ENCODE results near the gene EDC3.
"Not testable (repeated sequence)": the region's sequence is repeated elsewhere in the genome, so short reads cannot be mapped to it uniquely, and the experiment has no call there.

The EDC3 gene

DNA sequence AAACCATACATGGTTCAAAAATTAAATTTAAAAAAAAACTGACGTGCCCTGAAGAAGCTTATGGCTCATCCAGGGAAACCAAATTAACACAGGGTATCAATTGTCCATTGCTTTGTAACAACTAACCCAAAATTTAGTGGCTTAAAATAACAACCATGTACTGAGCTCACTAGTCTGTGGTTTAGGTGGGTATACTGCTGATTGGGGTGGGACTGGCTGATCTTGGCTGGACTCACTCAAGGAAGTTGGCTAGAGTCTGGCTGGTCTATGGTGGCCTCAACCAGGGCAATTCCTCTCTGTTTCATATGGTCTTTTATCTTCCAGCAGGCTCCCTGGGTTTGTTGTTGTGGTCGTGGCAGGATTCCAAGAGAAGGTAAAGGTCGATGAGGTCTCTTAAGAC lies 14.1 kb upstream of the EDC3 start:
- DNase-seq = no peak

DNA sequence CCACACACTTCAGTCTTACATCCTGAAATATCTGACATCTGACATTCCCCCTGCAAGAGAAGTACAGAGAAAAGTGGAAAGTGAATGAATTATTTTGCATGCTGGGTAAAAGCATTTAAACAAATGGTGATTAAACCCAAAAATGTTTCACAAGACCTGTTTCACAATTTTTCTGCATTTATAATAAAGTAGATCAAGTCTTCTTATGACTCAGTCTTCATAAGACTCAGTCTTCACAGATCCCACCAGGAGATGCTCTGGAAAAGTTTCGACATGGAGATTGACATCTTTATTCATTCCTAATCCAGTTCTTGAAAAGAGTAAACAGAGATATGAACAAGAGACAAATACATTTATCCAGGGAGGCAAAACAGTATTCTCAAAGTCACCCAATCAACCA lies 13.2 kb upstream of the EDC3 start:
- no peak for DNase-seq

DNA sequence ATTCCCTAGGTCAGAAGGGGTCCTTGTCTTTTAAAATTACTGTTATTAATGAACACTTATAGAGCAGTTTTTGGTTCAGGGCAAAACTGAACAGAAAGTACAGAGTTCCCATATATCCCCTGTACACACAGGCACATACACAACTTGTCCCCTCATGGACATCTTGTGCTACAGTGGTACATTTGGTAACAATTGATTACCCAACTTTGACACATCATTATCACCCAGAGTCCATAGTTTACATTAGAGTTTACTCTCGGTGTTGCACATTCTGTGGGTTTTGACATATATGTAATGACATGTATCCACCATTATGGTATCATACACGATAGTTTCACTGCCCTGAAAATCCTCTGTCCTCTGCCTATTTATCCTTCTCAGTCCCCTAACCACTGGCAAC lies 984 bp upstream of the EDC3 start:
- no peak for DNase-seq

DNA sequence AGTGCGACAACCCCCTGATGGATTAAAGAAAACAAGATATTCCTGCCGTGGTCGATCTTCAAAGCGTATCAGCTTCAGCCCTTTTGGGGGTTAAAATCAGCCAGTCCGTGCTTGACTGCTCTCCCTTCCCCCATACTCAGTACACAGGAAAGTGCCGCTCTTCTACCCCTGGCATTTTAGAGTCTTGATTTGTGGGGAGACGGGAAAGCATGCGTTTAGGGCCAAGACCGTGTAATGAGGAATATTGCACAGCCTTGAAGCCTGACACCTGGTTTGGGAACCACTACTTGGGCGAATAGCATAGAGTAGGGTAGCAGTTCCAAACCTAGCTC lies 540 bp upstream of the EDC3 start:
- peak in 1 of 3 experiments; percentile 48 for DNase-seq

DNA sequence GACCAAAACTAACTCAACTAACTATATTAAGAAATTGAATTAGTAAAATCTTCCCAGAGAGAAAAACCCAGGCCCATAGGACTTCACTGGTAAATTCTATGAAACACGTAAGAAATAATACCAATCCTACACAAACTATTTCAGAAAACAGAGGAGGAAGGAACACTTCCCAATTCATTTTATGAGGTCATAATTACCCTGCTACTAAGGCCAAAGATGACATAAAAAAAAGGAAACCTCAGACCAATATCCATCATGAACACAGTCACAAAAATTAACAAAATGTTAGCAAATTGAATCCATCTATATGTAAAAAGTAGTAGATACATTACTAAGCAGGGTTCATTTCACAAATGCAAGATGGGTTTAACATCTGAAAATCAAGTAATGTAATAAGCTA lies 3.5 kb downstream of the EDC3 start:
- DNase-seq = no peak

DNA sequence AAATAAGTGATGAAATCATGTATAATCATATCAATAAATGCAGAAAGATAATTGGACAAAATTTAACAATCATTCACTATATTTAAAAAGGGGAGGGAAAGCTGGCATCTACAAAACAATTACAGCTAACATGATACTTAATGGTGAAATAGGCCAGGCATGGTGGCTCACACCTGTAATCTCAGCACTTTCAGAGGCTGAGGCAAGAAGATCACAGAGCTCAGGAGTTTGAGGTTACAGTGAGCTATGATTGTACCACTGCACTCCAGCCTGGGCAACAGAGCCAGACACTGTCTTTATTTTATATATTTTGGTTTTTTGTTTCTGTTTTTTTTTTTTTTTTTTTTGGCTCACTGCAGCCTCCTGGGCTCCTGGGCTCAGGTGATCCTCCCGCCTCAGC lies 12.1 kb downstream of the EDC3 start:
- no peak for DNase-seq

DNA sequence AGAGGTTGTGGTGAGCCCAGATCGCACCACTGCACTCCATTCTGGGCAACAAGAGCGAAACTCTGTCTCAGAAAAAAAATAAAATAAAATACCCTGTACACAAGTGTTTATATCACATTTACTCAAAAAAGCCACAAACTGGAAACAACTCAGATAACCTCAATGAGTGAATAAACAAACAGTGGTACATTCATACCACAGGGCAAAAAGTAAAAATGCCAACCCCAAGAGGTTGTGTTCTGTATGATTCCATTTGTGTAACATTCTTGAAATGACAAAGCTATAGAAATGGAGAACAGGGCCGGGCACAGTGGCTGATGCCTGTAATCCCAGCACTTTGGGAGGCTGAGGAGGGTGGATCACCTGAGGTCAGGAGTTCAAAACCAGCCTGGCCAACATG lies 12.9 kb downstream of the EDC3 start:
- no peak for DNase-seq

DNA sequence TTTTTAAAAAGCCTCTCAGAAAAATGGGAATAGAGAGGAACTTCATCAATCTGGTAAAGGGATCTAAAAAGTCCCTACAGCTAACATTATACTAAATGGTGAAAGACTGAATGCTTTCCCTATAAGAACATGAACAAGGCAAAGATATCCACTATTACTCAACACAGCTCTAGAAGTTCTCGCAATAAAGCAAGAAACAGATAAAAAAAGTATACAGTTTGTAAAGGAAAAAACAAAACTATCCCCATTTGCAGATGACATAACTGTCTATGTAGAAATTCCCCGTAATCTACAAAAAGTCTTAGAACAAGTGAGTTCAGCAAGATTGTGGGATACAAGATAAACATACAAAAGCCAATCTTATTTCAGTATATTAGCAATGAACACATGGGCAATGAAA lies 15.4 kb downstream of the EDC3 start:
- DNase-seq = no peak

DNA sequence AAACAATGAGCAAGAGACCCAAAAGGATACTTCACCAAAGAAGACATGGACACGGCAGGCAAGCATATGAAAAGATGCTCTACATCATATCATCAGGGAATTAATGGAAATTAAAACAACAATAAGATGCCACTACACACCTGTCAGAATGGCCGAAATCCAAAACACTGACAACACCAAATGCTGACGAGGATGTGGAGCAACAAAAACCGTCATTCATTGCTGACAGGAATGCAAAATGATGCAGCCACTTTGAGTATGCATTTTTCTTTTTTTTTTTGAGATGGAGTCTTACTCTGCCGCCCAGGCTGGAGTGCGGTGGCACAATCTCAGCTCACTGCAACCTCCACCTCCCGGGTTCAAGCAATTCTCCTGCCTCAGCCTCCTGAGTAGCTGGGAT lies 19.0 kb downstream of the EDC3 start:
- no peak for DNase-seq

DNA sequence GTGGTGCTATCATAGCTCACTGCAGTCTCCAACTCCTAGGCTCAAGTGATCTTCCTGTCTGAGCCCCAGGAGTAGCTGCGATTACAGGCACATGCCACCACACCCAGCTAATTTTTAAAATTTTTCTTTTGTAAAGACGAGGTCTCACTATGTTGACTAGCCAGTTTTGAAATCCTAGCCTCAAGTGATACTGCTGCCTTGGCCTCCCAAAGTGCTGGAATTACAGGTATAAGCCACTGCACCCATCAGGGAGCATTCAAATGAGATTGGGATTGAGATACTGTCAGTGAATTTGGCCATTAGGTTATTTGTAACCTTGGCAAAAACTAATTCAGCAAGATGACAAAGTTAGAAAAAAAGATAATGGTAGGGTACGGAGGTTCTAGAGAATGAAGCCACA lies 21.7 kb downstream of the EDC3 start:
- no peak for DNase-seq

DNA sequence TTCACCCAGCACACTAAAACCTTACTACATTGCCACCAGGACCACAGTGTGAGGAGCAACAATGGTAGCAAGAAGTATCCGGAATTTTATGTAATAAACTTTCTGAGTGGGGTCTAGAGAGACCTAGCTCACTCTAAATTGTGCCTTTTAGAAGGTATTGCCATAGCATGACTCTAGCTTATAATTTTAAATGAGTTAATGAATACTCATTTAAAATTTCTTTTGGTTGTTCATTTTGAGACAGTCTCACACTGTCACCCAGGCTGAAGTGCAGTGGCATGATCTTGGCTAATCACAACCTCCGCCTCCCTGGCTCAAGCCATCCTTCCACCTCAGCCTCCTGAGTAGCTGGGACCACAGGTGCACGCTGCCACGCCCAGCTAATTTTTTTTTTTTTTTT lies 26.2 kb downstream of the EDC3 start:
- DNase-seq = no peak

DNA sequence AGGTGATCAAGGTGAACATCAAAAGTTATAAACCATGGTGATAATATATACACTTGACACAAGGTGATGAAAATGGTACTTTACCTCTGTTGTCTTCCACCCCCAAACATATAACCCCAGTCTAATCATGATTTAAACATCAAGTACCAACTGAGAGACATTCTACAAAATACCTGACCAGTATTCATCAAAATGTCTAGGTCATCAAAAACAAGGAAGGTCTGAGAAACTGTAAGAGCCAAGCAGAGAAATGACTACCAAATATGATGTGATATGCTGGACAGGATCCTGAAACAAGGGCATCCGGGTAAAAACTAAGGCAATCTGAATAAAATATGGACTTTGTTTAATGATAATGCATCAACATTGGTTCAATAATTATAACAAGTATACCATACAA lies 27.8 kb downstream of the EDC3 start:
- DNase-seq = no peak

DNA sequence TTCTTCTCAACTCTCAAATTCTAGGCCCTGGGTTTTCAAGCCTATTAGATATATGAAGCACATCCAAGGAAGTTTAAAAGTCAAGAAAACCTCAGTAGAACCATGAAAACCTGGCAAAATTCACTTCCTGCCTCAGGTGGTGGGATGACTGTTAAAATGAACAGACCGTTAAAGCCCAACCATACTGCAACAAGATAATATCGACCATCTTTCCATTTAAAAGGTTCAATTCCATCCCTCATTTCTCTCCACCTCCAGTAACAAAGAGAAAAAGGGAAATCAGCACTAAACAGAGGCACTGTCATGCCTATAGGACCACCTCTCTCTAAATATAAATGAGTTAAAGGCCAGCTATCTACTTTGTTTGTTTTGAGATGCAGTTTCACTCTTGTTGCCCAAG lies 31.2 kb downstream of the EDC3 start:
- DNase-seq = no peak

DNA sequence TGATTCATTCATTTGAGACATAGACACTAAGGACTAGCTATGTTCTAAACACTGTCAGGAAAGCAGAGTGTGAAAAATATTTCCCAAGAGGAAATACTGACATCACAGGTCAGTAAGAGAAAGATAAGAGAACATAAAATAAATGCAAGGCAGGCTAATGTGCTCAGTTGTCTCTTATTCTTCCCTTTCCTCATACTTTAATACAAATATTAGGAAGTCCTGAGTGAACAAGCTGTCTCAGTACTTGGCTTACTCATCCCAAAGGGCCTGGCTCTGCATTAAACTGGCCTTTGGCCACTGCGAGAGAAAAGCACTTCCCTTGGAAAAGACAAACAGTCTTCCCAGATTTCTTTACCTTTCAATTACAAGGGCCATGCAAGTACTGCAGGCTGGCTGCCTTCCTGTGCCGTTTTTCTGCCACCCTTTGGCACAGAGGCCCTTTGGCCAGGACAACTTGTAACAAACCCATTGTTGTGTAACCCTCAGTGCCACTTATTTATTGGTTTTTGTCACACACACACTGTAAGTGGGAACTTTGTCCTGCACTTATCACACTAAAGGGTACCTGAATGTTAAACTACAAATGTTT lies 31.7 kb downstream of the EDC3 start:
- peak in 1 of 3 experiments; percentile 9 for DNase-seq

DNA sequence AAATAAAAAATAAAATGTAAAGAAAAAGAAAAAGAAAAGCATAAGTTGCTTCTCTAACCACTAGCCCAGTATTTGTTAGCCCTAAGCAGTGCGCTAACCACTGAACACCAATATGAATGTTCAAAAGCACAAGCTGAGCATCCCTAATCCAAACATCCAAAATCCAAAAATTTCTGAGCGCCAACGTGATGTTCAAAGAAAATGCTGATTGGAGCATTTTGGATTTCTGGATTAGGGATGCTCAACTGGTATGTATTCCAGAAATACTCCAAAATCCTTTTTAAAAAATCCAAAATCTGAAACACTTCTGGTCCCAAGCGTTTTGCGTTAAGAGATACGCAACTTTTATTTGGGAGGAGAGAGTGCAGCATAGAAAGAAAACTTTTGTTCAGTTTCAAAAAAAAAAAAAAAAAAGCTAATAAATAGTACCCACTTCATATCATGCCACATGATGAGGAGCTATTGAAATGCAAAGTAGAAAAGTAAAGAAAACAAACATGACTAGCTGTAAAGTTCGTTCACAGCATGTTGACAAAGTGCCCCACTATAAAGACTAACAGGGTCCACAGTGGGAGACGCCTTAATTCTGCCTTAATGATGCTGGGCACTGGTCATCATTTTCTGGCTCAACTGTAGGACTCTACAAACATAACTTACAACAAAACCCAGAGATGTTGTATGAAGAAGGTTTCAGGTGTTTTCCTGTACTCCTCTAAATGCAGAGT lies 32.4 kb downstream of the EDC3 start:
- no peak for DNase-seq

DNA sequence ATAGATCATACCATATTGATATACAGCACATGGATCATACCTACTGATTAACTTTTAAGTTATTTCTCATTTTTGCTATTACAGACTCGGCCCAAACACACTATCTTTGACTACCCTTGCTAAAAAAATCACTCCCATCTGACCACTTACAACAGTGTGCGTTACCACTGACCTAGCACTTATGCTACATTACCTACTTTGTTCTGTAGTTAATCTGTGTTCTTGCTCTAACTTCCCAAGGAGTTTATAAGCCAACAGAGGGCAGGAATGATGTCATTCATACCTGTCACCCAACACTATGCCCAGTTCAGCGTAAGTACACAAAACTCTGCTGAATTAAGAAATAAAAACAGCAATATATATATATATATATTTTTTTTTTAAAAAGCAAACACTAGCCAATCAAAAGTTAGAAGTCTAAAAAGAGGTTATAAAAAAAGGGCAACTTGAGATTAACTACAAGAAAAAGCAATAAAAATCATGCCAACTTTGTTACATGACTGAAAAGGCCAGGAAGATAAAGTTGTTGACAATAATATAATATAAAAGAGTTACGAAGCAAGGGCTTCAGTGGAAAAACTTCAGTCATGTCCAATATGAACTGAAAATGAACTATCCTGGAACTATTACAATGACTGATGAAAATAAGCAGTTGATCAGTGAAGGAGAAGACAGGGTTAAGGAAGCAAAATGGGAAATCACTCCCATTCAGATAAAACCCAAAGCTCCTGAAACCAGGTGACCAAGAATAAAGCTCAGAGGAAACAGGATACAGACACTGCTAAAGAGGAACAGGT lies 33.6 kb downstream of the EDC3 start:
- DNase-seq = no peak

DNA sequence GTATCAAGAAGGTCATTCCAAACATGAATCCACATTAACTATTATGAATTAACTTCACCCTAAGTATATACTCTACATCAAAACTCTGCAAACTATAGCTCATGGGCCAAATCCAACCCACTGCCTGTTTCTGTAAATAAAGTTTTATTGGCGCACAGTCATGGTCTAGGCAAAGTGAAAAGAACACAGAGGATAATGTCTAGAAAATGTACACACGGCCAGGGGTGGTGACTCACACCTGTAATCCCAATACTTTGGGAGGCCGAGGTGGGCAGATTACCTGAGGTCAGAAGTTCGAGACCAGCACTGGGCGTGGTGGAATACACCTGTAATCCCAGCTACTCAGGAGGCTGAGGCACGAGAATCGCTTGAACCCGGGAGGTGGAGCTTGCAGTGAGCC lies 34.5 kb downstream of the EDC3 start:
- DNase-seq = not testable (repeated sequence)

DNA sequence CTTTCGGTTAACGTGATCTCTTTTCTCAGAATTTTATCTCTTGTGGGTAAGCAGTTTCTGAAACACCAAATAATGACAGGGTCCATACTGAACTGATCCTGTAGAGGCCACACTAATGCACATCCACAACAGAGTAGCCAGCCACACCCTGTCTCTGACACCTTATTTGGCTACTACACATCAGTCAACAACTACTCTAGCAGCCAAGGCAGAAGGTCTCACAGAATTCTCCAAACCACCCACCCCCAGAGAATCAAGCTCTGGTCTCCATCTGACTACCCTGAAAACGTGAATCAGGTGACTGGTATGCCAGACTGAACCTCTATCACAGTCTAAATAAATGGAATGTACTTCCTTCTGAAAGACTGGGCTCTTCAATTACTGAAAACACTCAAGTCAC lies 38.0 kb downstream of the EDC3 start:
- no peak for DNase-seq

DNA sequence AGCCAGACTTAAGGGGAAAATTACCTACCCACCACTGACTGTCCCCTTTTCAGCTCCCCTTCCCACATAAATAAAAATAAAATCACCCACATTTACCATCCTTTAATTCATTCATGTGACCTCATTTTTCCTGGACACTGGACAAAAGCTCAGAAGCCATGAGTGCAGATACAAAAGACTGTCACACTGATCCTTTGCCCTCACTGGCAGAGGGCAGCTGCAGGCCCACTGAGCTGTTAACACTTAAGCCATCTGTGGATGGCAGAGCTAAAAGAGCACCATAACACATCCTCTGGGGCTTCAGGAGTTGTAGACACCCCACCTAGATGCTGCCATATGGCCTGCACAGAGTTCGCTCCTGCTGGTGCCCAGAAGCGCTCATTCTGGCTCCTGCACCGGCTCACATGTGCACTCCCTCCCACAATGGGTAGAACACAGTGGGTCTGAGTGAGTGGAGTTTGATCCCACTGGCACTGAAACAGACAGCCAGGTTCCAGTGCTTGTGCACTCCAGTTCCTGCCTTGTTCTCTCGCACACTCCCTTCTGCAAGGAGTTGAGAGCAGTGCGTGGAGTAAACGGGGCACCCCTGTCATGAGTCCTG lies 38.8 kb downstream of the EDC3 start:
- no peak for DNase-seq

DNA sequence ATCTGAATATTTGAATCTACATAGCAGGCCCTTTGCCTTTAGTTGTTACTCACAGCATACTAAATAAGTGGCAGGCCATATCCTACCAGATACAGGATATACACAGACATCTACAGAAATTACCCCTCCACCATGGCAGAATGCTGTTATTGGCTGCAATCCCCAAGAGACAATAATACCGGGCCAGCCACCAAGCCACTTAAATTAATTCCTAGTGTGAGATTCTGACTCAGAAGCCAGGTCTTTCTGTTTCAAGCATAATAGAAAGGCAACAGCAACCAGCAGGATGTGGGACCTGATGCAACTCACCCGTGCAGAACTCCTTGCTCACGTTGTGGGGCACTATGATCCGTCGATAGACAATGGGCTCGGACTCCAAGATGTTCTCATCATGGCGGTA lies 40.4 kb downstream of the EDC3 start:
- peak in 1 of 3 experiments; percentile 36 for DNase-seq

DNA sequence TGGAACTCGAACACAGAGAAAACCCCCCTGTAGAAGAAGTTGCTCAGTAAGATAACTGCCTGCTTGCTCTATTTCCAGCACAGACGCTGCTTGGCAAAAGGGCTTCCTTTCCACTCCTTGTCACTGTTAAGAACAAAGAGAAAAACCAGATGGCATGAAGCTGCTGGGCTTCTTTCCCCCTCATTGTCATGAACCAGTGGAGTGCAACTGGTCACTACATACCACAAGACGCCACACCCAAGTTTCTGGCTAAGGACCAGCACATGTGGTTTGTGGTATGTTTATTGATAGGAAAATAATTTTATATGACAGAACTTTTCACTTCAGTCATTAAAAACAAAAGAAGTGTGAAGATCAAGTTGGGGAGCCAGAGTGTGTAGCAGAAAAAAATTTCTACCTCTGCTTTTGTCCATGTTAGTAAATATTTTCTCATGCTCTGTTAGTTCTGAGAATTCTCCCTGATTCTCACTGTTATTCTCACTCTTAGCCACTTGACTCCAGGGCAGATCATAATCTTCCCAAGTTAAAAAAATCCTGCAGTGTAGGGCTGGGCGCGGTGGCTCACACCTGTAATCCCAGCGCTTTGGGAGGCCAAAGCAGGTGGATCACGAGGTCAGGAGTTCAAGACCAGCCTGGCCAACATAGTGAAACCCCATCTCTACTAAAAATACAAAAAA lies 42.3 kb downstream of the EDC3 start:
- no peak for DNase-seq

DNA sequence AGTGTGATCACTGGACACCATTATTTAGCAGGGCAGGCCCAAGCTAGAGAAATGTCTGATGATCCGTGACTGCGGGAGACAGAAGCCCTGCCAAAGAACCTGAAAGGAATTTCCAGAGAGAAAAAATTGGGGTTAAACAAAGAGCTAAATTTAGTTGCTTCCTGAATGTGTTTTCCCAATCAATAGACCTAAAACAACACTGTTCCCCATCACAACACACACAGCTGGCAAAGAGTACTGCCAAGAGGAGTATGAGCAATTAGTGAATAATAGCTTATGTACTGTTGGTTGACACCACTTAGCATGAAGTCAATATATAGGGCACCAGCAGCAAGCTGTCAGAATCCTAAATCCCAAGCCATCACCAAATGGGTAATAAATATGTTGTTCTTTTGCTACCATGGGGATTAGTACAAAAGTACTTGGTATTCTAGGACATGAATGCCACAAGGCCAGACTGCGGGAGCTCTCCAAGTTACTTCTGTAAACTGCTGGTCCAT lies 44.5 kb downstream of the EDC3 start:
- DNase-seq = peak in 2 of 3 experiments; percentile 68 to 91
